AG09309 (cell line): ENCODE data around the gene PGBD1.
A peak's percentile ranks its signal among the peaks of the same experiment; 100 is the strongest.

Experiments
- DNase-seq: peaks from one replicate; pipeline ENCODE4 v3.0.0-alpha.2; 2010; ENCODE audit warnings: low read depth
- H3K4me3 ChIP-seq: 2 replicates; pipeline ENCODE4 v1.5.1; 2011; ENCODE audit warnings: mild to moderate bottlenecking, low read depth, low read length, moderate library complexity; ENCODE audit not compliant: control insufficient read depth
- CTCF ChIP-seq: IDR thresholded peaks from 2 replicates; pipeline ENCODE4 v1.5.1; 2011; ENCODE audit warnings: mild to moderate bottlenecking, low read depth, low read length, inconsistent platforms; ENCODE audit not compliant: insufficient read depth, control insufficient read depth; ENCODE audit errors: missing control alignments

Gene PGBD1

DNA sequence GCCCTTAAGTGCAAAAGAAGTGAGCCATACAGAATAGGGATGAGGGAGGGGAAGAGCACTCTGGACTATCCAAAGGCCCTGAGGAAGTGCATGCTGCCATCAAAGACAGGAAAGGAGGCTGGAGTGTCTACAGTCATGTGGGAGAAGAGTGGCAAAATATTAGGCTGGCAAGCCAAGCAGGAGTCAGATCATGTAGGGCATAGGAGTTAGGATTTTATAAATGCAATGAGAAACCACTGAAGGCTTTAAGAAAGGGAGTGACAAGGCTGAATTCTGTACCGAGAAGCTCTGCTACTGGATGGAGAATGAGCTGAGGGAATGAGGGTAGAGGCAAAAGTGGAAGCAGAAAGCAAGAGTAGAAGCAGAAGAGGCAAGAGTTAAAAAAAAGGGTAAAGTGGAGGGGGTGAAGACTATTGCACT lies 52.2 kb downstream of the PGBD1 start:
- no peak for TF ChIP-seq CTCF
- no peak overlapping the region for H3K4me3 ChIP-seq
- DNase-seq: no peak

DNA sequence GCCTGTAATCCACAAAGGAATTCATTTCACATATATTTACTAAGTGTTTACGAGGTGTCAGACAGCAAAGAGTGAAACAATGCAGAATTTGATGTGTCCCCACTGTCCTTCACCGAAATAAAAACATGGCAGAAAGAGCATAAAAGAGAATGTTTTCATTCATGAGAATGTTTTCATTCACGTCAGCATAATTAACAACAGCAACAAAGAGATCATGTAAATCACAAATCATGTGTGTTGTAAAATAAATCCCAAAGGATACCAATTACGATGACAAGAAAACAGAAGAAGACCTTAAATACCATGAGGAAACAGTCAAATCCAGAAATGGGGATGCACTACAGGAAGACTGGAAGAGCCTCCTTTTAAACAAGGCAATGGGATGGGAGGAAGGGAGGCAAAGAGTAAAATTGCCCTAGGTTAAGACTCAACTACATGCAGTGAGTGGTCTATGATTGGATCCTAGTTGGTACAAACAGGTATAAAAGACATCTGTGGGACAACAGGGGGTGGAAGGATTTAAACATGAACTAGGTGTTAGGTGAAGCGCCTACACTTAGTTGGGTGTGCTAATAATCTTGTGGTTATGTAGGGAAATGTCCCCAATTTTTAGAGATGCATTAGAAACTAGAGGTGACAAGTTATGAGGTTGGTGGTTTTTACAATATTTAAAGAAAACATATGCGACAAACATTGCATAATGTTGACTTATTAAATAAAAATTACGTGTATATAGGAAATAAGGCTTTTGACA lies 53.1 kb downstream of the PGBD1 start:
- TF ChIP-seq CTCF: no peak
- H3K4me3 ChIP-seq: no peak overlapping the region
- no peak for DNase-seq

DNA sequence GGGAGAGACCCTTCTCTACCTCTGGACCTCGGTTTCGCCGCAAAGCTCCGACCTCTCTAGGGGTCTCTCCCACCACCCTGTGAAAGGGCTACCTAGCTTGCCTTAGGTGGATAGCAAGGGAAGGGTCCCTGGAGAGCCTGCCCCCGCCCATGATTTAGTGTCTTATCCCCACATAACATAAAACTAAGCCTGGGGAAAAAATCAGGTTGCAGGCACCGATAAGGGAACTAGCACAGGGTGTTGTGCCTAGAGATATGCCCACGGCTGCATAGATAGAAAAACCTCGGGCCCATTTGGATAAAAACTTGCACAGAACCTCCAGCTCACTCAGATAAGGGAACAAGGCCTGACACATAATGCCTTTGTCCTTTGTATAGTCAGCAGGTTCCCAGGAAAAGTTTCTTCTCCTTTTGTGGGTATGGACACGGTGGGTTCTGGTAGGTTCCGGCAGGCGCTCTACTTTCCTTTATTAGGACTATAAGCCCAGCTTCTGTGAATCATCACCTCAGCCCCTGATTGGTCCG lies 53.7 kb downstream of the PGBD1 start:
- H3K4me3 ChIP-seq: peak overlapping the region; percentile 15; the same call in 1 of the 2 replicates
- no peak for TF ChIP-seq CTCF
- DNase-seq: no peak

DNA sequence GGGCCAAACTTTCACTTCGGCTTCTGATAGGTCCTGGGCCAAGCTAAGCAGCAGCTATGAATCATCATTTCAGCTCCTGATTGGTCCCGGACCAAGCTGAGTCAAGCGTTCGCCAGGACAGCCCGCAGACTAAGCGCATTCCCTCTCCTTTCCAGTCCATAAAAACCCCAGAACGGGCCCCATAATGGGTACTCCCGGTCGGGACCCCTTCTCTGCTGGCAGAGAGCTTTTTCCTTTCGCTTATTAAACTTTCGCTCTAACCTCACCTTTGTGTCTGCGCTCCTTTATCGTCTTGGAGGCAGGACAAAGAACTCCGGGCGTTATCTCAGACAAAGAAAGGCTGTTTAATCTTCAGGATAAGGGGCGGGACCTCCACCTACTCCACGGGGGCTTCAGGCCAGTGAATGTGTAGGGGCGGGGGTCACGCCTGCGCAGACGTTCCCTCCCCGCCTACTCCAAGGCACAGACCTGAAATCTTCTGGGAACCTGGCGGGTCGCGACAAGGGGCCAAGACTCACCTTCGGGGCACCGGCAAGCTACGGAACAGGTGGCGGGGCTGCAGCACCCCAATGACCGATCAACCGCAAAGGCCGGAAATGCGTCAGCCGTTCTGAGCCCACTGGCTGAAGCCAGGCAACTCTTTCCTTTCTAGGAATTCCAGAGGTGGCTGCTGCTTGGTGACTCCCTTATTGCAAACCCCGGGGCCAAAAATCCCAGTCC lies 54.4 kb downstream of the PGBD1 start, which contains the start of gene ZSCAN31:
Gene ZSCAN31 (minus strand): TSS at position 585 of the 720 bp plus-strand sequence. CDS start 6,465 bp downstream, outside the sequence.
- peak within 1 kb of the TSS; percentile 84 for H3K4me3 ChIP-seq
- no peak for TF ChIP-seq CTCF
- peak; percentile 91 for DNase-seq

GRCh38 chr6:28336284-28337120 lies 55.1 kb downstream of the PGBD1 start:
- peak overlapping the region; percentile 84 for H3K4me3 ChIP-seq
- no peak for DNase-seq
- no peak for TF ChIP-seq CTCF

DNA sequence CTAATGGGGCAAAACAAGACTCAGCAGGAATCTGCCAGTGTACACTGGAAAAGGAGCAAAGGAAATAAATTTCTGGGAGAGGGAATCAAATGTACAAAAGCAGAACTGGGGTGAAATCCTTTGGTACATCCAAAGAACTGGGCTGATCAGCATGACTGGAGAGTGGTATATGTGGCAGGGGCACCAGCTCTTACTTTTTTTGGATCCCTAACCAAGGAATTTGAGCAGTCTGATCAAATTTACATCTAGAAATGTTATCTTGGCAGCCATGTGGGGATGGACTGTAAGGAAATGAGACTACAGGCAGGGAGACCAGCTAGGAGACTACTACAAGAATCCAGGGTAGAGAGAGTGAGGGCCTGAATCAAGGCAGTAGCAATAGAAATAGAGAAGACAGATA lies 55.7 kb downstream of the PGBD1 start:
- no peak for TF ChIP-seq CTCF
- no peak overlapping the region for H3K4me3 ChIP-seq
- no peak for DNase-seq
